SHP77 (cell line): ENCODE results near the gene DYRK1B.
"Not testable (repeated sequence)": the region's sequence is repeated elsewhere in the genome, so short reads cannot be mapped to it uniquely, and the experiment has no call there.

Experiments used
- DNase-seq, 2 experiments: peaks; one replicate each; lab custom pipeline; 2025; lab: John Stamatoyannopoulos, UW

The DYRK1B gene

DNA sequence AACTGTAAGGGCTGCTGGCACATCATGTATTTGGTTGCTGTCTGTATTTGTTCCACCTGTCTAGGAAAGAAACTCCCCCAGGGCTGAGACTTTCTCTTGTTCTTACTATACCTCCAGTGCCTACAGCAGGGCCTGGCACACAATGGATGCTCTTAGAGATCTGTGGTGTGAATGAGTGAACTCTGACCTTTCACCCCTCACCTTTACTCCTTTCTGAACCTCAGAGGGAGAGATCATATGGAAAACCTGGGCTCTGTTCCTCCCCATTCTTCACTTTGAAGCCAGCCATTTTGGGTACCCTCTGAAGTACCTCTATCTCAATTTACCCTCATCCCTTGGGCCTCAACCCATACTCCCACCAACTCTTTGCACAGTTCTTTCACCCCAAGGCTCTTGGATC lies 3.1 kb downstream of the DYRK1B start:
- no peak for DNase-seq

DNA sequence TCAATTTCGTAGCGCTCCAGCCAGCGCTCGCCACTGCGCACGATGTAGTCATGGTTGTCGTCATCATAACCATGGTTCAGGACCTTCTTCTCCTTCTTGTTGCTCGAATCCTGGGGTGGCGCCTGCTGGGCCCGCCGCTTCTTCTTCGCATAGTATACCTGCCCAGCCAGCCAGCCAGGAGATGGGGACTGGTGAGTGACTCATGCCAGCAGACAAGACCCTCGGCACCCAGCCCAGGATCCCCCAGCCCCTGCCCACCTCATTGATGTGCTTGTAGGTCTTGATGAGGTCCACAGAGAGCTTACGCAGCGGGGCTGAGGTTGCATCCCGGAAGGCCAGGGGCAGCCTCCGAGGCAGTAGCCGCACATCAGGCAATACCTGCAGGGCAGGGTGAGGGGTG lies 3.6 kb downstream of the DYRK1B start:
- no peak for DNase-seq

DNA sequence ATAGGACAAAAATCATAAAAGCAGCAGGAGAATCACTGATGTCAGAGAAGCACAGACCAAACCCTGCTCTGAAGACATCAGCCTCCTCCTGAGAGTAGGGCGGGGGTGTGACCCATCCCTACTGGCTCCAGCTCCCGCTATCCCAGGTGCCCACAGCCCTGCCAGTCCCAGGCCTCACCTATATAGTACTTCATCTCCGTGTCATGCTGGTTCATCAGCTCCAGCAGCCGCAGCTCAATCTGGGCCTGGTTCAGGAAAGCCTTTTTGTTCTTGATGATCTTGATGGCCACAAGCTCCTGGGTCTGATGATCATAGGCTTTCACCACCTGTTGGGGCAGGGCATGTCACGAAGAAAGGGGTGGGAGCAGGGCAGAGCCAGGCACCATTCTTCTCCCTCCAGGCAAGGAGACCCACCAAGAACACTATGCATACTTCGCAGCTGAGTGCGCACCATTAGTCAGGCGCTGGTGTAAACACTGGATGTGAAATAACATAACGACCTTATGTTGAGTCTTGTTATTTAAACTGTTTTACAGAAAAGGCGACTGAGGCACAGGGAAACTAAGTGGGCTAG lies 4.2 kb downstream of the DYRK1B start:
- DNase-seq, result no peak

DNA sequence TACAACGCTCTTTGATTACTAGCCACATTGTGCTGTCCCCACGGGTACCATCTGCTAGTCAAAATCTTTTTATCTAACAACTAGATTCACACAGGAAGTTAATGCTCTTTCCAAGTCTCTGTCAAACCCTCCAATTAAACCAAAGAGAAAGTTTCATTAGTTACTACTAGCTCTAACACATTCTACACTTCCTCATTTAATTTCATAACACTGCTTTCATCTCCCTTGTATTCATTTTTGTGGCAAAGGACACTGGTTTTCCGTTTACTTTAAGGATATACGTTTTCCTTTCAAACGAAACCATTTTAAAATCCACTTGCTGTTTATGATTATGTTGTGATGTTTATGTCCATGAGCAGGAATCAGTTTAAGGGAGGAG lies 5.3 kb downstream of the DYRK1B start:
- DNase-seq, result no peak

DNA sequence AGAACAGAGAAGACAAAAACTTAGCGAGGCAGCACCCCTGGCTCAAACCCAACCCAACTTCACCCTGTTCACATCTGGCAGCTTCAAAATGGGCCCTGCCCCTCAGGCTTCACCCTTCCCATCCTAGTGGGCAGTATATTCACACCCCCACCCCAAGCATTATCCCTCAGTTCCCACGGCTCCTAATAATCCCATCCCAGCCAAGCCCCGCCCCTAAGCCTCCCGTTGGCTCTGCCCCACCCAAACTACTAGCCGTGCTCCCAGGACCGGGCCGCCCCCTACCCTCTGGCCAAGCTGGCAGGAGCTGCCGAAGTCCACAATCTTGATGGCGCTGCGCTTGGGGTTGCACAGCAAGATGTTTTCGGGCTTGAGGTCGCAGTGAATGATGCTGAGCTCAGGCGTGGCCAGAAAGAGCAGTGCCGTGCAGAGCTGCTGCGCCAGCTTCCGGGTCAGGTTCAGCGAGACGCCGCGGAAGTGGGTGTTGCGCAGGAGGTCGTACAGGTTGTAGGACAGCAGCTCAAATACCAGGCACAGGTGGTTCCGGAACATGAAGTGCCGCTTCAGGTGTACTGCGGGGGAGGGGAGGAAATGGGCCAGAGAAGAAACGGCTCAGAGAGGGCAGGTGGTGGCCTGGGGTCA lies 5.8 kb downstream of the DYRK1B start:
- peak; percentile 77 to 90 for DNase-seq

DNA sequence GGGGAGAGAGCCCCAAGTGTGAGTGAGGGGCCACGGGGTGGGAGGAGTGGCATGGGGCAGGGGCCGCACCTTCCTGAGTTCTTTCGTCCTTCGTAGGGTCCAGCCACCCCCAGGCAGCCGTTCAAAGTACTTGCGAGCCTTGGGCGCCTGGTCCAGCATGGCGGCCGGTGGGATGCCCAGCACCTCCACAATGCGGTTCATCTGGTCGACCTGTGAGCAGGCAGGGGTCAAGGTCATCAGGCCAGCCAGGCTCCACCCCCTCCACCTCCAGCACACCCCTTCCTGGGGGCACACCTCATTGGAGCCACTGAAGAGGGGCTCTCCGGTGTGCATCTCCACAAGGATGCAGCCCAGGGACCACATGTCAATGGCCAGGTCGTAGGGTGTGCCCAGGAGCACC lies 6.7 kb downstream of the DYRK1B start:
- no peak for DNase-seq

DNA sequence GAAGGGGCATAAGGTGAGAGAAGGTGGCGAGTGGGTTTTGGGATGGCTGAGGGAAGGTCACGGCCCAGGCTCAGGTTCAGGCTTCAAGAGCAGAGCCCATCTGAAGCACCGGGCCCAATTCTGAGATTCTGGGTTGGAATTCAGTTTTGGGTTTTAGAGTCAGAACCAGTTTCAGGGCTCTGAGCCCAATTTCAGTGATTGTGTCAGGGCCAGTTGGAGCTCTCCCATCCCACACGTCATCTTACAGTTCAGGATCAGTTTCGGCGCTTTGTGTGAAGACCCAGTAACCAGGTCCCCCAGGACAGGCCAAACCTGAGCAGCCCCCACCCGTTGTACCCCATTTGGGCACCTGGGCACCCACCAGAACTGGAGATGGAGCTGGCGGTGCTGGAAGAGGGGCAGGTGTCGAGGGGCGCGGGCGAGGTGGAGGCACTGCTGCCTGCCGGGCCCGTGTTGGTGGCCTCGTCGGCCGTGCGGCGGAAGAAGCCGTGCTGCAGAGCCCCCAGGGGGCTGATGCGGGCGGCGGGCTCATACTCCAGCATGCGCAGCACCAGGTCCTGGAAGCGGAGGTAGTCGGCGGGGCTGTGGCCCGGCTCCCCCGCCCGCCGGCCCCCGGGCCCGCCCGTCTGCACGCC lies 7.5 kb downstream of the DYRK1B start:
- DNase-seq, result no peak

DNA sequence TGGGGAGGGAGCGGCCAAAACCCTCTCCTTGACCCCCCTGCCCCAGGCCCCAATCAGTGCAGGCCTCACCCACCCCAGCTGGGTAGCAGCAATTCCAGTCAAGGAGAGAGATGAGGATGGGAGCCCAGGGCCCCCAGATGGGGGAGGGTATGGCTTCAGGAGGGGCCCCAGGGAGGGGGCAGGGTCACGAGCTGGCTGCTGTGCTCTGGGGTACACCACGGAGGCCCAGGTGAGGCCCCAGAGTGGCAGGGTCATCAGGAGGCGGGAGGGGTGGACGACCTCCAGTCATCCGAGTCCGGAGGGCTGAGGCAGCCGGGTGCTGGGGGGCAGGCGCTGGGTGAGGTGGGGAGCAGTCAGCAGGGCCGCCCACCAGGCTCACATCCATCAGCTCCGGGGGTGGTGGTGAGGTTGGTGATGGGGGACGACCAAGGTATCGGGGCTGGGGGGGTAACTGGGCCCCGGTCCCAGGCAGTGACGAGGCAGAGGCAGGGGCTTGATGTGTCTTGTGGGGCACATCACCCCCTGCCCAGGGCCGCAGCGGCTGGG lies 8.4 kb downstream of the DYRK1B start:
- no peak for DNase-seq

DNA sequence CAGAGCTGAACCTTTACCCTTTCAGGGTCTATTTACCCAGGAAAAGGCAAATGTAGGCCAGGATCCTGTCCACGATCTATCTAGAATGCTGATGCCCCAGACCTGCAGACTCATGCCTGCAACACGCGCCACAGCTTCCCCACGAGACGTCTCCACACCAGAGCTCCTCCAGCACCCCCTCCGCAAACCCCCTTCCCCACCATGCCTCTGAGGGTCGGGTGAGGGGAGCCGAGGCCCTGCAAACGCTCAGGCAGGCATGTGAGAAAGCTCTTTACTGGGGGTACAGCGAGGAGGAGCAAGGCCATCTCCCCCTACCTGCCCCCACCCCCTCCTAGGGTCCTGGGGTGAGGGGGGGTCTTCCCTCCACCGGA lies 8.9 kb downstream of the DYRK1B start:
- DNase-seq, result no peak

DNA sequence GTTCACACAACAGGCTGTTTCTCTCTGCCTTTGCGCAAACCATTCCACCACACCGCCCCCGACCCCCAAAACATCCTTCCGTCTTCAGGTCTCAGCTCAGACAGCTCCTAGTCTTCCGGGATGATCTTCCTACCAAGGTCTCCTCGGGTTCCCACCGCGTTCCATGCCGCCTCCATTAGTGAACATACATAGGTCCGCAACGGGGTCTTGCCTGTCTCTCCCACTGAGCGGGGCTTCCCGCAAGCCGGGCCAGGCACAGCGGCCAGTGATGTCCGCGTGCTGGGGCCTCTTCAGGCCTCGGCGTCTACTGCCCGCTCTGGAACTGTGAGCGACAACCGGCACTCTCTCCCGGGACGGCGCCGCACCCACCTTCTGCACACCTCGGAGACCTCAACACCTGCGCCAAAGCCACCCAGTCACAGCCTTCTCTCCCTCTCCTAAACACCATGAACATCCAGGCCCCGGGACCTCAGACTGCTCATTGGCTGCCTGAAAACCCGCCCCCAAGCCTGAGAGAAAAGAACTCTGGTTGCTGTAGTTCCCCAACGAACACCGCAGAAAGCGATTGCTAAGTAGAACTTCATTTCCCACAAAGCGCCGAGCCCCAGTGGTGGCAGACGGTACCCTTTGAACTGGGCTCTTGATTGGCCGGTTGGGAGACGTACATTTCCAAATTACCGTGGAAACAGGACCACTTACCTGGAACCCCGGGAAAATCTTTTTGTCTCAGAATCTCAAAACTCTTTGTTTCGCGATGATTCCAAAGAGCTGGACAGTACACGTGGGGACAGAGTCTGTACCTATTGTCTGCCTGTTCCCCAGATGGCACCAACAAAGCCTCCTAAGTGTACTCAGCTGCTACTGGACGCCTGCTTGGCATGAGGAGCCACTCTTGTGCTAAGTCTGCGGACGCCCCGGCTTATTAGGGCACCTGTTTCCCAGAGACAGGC lies 9.5 kb downstream of the DYRK1B start:
- peak; percentile 100 for DNase-seq

DNA sequence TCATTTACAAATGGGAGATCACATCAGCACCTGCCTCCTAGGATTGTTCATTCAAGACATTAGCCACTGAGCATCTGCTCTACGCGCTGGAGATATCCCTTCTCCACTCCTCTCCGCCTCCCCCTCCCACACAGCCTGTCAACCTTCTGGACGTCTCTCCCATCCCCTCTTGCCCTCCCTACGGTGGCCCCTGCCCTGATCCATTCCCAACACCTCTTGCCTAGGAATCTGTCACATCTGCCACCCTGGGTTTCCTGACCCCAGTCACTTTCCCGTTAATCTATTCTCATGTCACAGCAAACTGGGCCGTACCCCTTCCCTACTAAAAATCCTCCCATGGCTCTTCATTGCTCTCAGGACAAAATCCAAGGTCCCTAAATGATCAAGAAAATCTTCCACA lies 10.3 kb downstream of the DYRK1B start:
- DNase-seq, result peak in 1 of 2 experiments; percentile 37

DNA sequence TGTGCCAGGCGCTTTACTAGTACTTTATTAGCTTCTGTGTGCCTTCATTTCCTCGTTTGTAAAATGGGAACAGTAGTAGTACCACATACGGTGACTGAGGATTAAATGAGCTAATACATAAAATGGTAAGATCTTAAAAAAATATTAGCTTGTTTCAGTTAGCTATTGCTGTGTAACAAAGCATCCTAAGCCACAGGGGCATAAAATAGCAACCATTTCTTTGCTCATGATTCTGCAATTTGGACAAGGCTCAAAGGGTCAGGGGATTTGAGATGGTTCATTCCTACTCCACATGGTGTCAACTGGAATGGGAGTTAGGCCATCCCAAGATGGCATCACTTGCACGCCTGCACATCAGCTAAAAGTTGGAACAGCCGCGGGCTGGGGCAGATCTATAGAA lies 13.3 kb downstream of the DYRK1B start:
- no peak for DNase-seq

DNA sequence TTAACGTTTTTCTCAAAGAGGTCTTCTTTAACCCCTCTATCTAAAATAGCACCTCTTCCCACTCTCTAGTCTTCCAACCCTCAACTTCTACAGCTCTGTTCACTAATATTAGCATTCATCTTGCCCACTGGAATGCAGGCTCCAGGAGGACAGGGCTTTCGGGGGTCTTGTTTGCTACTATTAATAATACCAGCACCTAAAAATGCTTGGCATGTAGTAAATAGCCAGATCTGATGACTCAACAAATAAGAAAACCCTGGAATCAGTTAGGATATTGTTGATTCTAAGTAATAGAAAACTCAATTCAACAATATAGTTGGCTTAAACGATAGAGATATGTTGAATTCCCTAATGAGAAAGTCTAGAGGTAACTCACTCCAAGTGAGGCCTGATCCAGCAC lies 14.2 kb downstream of the DYRK1B start:
- no peak for DNase-seq

DNA sequence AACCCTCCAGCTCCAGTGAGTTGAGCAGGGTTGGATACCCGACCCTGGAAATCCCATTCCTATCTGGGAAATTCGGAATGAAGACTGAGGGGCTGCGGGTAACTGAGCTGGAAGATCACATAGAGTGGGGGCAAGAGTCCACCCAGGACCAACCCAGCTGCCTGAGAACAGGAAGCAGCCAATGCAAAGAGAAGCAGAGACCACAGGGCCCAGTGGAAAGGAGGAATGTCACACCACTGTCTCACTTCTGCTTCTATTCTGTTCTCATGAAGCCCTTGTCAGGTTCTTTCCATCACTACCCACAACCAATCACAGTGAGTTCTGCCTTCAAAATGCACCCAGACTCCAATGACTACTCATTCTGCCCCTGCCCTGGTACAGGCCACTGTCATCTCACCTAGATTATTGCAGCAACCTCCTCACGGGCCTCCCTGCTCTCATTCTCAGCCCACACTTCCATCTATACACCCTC lies 15.3 kb downstream of the DYRK1B start:
- no peak for DNase-seq

DNA sequence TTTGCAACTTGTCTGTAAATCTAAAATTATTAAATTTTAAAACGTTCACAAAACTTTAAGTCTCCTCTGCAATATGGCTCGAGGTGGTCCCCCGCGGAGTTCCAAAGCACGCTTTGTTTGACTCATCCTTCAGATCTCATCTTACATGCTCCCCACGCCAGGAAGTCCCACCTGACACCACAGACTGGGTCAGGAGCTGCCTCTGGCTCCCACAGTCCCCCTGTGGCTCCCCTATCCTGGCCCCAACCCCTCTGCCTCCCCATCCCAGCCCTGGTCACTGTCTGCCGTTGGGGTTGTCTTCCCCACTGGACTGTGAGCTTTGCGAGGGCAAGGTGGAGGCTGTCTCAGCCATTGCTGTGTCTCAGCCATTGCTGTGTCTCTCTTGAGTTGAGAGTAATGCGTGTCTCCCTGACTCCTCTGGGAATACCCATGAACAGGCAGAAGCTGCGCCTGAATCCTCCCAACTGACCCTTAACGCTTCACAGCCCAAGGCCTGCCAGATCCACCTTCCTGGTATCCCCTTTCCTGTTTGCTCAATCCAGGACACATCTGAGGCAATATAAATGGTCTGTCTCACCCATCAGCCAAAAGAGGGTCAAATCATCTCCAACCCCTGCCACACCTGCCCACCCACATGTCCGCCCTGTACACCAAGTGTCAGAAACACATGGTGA lies 15.9 kb downstream of the DYRK1B start:
- DNase-seq, result no peak

DNA sequence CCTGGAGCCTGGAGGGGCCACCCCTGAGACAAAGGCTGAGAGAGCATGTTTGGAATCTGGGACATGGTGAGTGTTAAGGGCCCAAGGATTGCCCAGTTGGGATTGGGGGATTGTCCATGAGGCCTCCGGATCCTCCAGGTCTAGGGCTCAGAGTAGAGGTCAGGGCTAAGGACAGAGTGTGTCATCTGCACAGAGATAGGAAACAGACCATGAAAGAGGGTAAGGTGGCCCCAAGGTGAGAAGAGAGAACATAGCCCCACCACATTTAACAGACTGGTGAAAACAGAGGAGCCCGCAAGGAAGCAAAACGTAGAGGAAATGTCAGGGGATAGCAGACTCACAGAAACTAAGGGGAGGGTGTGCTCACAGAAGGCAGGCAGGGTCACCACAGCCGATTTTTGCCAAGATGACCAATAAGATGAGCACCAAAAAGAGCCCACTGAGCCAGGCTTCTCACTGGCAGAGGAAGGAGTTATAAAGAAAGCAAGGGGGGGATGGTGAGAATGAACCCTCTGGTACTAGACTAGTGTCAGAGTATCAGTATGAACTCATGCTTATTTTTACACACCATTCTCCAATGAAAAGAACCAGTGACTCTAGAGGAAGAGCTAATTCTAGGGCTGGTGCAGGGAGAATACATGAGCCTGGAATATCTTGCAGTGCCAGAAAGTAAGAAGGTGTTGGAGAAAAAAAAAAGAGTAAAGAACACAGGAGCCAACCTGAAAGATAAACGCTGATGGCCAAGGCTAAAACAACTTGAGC lies 17.5 kb downstream of the DYRK1B start:
- no peak for DNase-seq

DNA sequence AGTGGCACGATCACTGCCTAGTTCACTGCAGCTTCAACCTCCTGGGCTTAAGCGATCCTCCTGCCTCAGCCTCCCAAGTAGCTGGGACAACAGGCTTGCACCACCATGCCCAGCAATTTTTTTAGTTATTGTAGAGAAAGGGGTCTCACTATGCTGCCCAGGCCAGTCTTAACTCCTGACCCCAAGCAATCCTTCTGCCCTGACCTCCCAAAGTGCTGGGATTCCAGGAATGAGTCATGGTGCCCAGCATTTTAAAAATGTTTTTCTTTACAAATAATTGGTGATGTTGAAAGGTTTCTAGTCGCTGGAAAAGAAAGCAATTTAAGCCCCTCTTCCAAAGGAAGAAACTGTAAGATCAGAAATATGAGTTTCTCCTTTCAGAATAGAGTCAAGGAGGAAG lies 19.4 kb downstream of the DYRK1B start:
- no peak for DNase-seq

DNA sequence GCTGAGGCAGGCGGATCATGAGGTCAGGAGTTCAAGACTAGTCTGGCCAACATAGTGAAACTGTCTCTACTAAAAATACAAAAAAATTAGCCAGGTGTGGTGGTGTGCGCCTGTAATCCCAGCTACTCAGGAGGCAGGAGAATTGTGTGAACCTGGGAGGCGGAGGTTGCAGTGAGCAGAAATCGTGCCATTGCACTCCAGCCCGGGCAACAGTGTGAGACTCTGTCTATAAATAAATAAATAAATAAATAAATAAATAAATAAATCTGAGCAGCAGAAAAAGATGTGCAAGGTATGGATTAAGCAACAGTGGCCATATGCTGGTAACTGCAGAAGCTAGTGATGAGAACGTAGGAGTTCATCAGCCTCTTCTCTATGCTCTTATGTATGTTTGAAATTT lies 19.9 kb downstream of the DYRK1B start:
- not testable (repeated sequence) for DNase-seq

DNA sequence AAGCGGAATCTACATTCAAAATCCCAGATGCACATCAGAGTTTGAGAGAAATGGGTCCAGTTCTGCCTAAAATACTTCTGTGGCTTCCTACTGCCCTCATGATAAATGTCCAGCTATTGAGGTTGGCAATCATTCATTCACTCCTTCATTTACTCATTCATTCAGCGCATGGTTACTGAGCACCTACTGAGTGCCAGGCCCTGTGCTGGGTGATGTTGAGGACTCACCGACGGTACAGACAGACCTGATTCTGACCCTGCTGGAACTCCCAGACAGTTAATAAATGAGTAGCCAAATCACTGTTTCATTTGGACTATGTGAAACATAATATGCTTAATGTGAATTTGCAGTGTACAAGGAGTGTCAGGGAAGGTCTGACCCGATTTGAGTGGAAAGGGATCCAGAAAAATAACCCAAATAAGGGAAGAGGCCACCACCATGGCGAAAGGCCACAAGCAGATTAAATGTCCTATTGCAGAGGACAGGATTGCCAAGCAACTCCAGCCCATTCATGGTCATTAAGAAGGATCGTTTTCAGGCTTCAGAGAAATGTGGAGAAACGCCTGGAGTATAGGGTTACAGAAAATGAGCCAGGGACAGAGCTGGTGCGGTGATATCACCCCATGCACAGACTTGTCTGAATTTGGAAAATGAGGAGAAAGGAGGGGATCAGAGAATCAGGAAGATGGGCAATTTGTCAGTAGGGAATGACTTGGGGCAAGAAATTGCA lies 20.5 kb downstream of the DYRK1B start:
- DNase-seq, result no peak

DNA sequence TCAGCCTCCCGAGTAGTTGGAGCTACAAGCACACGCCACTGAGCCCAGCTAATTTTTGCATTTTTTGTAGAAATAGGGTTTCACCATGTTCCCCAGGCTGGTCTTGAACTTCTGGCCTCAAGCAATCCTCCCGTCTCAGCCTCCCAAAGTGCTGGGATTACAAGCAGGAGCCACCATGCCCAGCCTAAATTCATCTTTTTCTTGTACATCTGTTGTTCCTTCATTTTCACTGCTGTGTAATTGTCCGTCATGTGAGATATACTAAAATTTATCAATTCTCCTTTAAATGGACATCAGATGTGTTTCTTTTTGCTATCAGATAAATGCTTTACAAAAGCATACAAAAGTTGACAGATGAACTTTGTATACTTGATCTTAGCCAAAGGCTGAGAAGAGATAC lies 22.9 kb downstream of the DYRK1B start:
- no peak for DNase-seq
